Neural cell (in vitro differentiated cells): Measurements from ENCODE around the gene HRAS. TPM values are rescaled to one million over a fixed set of nuclear protein-coding genes. Genes with fewer than 3 reads are reported as not detected.

Experiments used
- H2AFZ ChIP-seq: fragments of 200-600, 300-800 bp; sonication (generic), shearing (Covaris generic); 2 replicates; pipeline ENCODE4 v1.6.0; 2014; ENCODE audit warnings: low read depth, mild to moderate bottlenecking, antibody characterized with exemption, low read length, moderate library complexity
- H3F3A ChIP-seq: fragments of 200-600 bp; shearing (Covaris generic); 2 replicates; pipeline ENCODE4 v1.6.1; 2016; ENCODE audit warnings: mild to moderate bottlenecking, moderate library complexity, mixed read lengths, antibody characterized with exemption, low read length; ENCODE audit not compliant: insufficient read depth, poor library complexity, severe bottlenecking
- H3K27ac ChIP-seq: fragments of 200-600, 300-800 bp; sonication (generic), shearing (Covaris generic); 2 replicates; pipeline ENCODE4 v1.5.1; 2014; ENCODE audit warnings: mild to moderate bottlenecking, low read length, moderate library complexity
- H3K27me3 ChIP-seq: fragments of 300-800, 200-600 bp; sonication (generic), shearing (Covaris generic); 2 replicates; pipeline ENCODE4 v1.6.0; 2014; ENCODE audit warnings: mild to moderate bottlenecking, low read depth, low read length, moderate library complexity; ENCODE audit not compliant: insufficient read depth
- H3K36me3 ChIP-seq: fragments of 300-800, 200-600 bp; sonication (generic), shearing (Covaris generic); 2 replicates; pipeline ENCODE4 v1.5.1; 2014; ENCODE audit warnings: mild to moderate bottlenecking, antibody characterized with exemption, low read length, moderate library complexity; ENCODE audit not compliant: insufficient read depth
- H3K4me2 ChIP-seq: fragments of 300-800, 200-600 bp; sonication (generic), shearing (Covaris generic); 2 replicates; pipeline ENCODE4 v1.6.0; 2014; ENCODE audit warnings: mild to moderate bottlenecking, low read length
- H3K4me3 ChIP-seq: fragments of 300-800, 200-600 bp; sonication (generic), shearing (Covaris generic); 2 replicates; pipeline ENCODE4 v1.5.1; 2014; ENCODE audit warnings: mild to moderate bottlenecking, low read length, moderate library complexity
- H3K79me2 ChIP-seq: fragments of 200-600 bp; shearing (Covaris generic); replicated peaks from 2 replicates; pipeline ENCODE4 v1.6.0; 2014; ENCODE audit warnings: mild to moderate bottlenecking, low read length, moderate library complexity; ENCODE audit not compliant: insufficient read depth
- H3K9ac ChIP-seq: fragments of 300-800, 200-600 bp; sonication (generic), shearing (Covaris generic); 2 replicates; pipeline ENCODE4 v1.6.1; 2016; ENCODE audit warnings: mild to moderate bottlenecking, low read length, mixed read lengths
- H3K9me2 ChIP-seq: fragments of 200-600 bp; shearing (Covaris generic); 2 replicates; pipeline ENCODE4 v1.6.1; 2016; ENCODE audit warnings: mild to moderate bottlenecking, low read length, mixed read lengths; ENCODE audit not compliant: insufficient read depth
- H3K9me3 ChIP-seq: fragments of 200-600, 300-800 bp; sonication (generic), shearing (Covaris generic); 2 replicates; pipeline ENCODE4 v1.6.1; 2016; ENCODE audit warnings: mild to moderate bottlenecking, mixed run types, low read length, moderate library complexity, mixed read lengths
- H4K20me1 ChIP-seq: fragments of 200-600 bp; shearing (Covaris generic); 2 replicates; pipeline ENCODE4 v1.6.1; 2016; ENCODE audit warnings: mild to moderate bottlenecking, mixed run types; ENCODE audit not compliant: insufficient read depth
- EP300 ChIP-seq: fragments of 450-650 bp; conservative IDR thresholded peaks from 2 replicates; pipeline ENCODE4 v1.6.1; 2014; ENCODE audit warnings: antibody characterized with exemption, mild to moderate bottlenecking, moderate library complexity; ENCODE audit not compliant: poor library complexity, severe bottlenecking
- EZH2 ChIP-seq: fragments of 200-600, 300-800 bp; shearing (Covaris generic), sonication (generic); IDR thresholded peaks from 2 replicates; pipeline ENCODE4 v1.6.1; 2014; ENCODE audit warnings: antibody characterized with exemption, low read length, borderline replicate concordance, mild to moderate bottlenecking; ENCODE audit not compliant: insufficient read depth, poor library complexity, severe bottlenecking
- MXI1 ChIP-seq: fragments of 450-650 bp; conservative IDR thresholded peaks from 2 replicates; pipeline ENCODE4 v1.6.1; 2014; ENCODE audit warnings: antibody characterized with exemption, mild to moderate bottlenecking; ENCODE audit not compliant: poor library complexity, severe bottlenecking
- POLR2AphosphoS5 ChIP-seq: IDR thresholded peaks from 2 replicates; pipeline ENCODE4 v1.6.1; 2012
- RAD21 ChIP-seq: fragments of 450-650 bp; conservative IDR thresholded peaks from 2 replicates; pipeline ENCODE4 v1.6.1; 2014; ENCODE audit warnings: antibody characterized with exemption, mild to moderate bottlenecking, moderate library complexity
- SMC3 ChIP-seq: fragments of 450-650 bp; conservative IDR thresholded peaks from 2 replicates; pipeline ENCODE4 v1.6.1; 2014; ENCODE audit warnings: antibody characterized with exemption, mild to moderate bottlenecking, moderate library complexity; ENCODE audit not compliant: poor library complexity
- TAF1 ChIP-seq: IDR thresholded peaks from 2 replicates; pipeline ENCODE4 v1.6.1; 2012; ENCODE audit warnings: low read depth
- polyA plus RNA-seq: library from polyadenylated mRNA; depleted of rRNA; stranded (reverse); fragments of >200 nt; gene quantifications from 2 replicates; pipeline ENCODE4 v1.2.3, GENCODE V29; 2014
- TF ChIP-seq, protein P1 (sequence below): IDR thresholded peaks from 2 replicates; pipeline ENCODE4 v1.6.1; 2012; ENCODE audit warnings: borderline replicate concordance
- TF ChIP-seq, protein P2 (sequence below): fragments of 450-650 bp; IDR thresholded peaks from 2 replicates; pipeline ENCODE4 v1.5.1; 2014; ENCODE audit warnings: antibody characterized with exemption, mild to moderate bottlenecking, moderate library complexity; ENCODE audit not compliant: poor library complexity, severe bottlenecking

HRAS gene
- polyA plus RNA-seq, 1 donor from 2014 or later: 120 TPM

DNA sequence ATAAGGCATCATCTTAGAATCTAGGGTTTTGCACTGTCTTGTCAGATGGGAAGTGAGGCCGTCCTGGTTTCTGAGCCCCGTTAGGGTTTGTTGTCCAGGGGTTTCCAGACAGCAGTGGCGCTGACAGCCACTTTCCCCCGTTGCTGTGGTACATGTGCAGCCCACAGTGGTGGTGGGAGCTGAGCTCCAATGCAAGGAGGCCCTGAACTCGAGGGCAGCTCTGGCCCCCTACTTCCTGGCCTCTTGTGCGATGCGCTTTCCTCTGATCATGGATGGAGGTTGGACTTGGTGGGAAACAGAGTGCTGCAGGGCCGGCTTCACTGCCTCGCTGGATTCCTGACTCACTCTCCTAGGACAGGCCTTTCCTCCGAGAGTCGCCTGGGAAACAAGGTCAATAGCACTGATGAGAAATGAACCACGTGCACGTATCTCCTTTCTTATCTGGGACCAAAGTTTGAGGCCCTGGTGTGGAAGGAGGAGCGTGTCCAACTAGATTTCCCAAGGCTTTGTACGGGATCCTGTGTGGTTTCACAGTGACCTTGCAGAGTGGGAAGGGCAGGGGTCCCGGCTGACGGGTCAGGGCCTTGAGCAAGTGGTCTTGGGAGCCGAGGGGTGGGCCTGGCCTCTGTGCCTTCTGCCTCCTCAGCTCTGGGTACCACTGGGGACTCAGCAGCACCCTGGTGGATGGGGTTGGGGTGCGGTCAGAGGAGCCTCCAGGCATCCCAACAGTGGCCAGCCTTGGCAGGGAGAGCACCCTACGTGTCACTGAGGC lies 44.6 kb upstream of the HRAS start:
- Histone ChIP-seq H3K27me3 (no peaks in the 10 kb centered on the region), H3K4me3 (no peak overlapping the region), H3K9ac (no peak overlapping the region), H4K20me1 (peaks cover 16% of the 10 kb centered on the region), H3K36me3 (peaks cover 4% of the 10 kb centered on the region), H2AFZ (no peak overlapping the region), H3F3A (no peaks in the 10 kb centered on the region), H3K9me3 (no peaks in the 10 kb centered on the region), H3K79me2 (peaks cover 39% of the 10 kb centered on the region), H3K4me2 (no peak overlapping the region), H3K9me2 (no peaks in the 10 kb centered on the region), H3K27ac (no peak overlapping the region)
- TF ChIP-seq MXI1 (no peak), EZH2 (no peak), RAD21 (no peak), SMC3 (no peak), TAF1 (no peak), POLR2AphosphoS5 (no peak), EP300 (no peak)
- TF ChIP-seq, protein P1, sequence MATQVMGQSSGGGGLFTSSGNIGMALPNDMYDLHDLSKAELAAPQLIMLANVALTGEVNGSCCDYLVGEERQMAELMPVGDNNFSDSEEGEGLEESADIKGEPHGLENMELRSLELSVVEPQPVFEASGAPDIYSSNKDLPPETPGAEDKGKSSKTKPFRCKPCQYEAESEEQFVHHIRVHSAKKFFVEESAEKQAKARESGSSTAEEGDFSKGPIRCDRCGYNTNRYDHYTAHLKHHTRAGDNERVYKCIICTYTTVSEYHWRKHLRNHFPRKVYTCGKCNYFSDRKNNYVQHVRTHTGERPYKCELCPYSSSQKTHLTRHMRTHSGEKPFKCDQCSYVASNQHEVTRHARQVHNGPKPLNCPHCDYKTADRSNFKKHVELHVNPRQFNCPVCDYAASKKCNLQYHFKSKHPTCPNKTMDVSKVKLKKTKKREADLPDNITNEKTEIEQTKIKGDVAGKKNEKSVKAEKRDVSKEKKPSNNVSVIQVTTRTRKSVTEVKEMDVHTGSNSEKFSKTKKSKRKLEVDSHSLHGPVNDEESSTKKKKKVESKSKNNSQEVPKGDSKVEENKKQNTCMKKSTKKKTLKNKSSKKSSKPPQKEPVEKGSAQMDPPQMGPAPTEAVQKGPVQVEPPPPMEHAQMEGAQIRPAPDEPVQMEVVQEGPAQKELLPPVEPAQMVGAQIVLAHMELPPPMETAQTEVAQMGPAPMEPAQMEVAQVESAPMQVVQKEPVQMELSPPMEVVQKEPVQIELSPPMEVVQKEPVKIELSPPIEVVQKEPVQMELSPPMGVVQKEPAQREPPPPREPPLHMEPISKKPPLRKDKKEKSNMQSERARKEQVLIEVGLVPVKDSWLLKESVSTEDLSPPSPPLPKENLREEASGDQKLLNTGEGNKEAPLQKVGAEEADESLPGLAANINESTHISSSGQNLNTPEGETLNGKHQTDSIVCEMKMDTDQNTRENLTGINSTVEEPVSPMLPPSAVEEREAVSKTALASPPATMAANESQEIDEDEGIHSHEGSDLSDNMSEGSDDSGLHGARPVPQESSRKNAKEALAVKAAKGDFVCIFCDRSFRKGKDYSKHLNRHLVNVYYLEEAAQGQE: no peak
- TF ChIP-seq, protein P2, sequence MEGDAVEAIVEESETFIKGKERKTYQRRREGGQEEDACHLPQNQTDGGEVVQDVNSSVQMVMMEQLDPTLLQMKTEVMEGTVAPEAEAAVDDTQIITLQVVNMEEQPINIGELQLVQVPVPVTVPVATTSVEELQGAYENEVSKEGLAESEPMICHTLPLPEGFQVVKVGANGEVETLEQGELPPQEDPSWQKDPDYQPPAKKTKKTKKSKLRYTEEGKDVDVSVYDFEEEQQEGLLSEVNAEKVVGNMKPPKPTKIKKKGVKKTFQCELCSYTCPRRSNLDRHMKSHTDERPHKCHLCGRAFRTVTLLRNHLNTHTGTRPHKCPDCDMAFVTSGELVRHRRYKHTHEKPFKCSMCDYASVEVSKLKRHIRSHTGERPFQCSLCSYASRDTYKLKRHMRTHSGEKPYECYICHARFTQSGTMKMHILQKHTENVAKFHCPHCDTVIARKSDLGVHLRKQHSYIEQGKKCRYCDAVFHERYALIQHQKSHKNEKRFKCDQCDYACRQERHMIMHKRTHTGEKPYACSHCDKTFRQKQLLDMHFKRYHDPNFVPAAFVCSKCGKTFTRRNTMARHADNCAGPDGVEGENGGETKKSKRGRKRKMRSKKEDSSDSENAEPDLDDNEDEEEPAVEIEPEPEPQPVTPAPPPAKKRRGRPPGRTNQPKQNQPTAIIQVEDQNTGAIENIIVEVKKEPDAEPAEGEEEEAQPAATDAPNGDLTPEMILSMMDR: no peak

DNA sequence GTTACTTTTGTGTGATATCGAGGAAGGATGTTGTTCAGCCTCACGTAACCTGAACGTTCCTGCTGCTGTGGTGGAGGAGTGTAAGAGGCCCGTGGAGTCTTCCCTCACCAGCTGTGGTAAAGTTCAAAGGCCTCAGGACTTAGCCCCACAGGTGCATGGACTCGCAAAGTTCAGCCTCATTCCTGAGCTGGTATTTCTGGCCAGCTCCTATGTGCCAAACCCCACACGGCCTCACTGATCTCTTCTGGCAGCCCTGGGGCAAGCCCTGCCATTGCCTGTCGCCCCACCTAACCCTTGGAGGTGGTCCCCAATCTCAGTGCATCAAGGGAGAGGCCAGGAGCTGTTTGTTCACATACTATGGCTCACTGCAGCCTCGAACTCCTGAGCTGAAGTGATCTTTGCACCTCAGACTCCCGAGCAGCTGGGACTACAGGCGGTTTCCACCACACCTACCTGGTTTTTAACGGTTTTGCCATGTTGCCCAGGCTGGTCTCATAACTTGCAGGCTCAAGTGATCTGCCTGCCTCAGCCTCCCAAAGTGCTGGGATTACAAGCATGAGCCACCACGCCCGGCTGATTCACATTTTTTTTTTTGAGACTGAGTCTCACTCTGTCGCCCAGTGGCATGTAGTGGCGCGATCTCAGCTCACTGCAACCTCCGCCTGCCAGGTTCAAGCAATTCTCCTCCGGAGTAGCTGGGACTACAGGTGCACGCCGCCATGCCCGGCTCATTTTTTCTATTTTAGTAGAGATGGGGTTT lies 43.1 kb upstream of the HRAS start:
- peaks cover 39% of the 10 kb centered on the region for H3K79me2 ChIP-seq
- no peak overlapping the region for H3K4me2 ChIP-seq
- no peaks in the 10 kb centered on the region for H3K36me3 ChIP-seq
- H3K9me2 ChIP-seq: no peaks in the 10 kb centered on the region
- H3K27ac ChIP-seq: no peak overlapping the region
- peak overlapping the region; percentile 97 for H3K4me3 ChIP-seq
- TF ChIP-seq, protein P1: no peak
- no peak for TF ChIP-seq MXI1
- TF ChIP-seq RAD21: no peak
- TF ChIP-seq EZH2: no peak
- TF ChIP-seq POLR2AphosphoS5: no peak
- TF ChIP-seq, protein P2: no peak
- no peak for TF ChIP-seq TAF1
- TF ChIP-seq SMC3: no peak
- TF ChIP-seq EP300: no peak
- no peaks in the 10 kb centered on the region for H3K9me3 ChIP-seq
- H4K20me1 ChIP-seq: peaks cover 16% of the 10 kb centered on the region
- no peak overlapping the region for H2AFZ ChIP-seq
- H3K9ac ChIP-seq: peak overlapping the region; percentile 93
- no peaks in the 10 kb centered on the region for H3K27me3 ChIP-seq
- no peaks in the 10 kb centered on the region for H3F3A ChIP-seq
